Activated CD4-positive, alpha-beta T cell treated with anti-CD3 and anti-CD28 coated beads, Interleukin-2, Interleukin-4, amounts not matched to agents 100 ng/mL and 50 ng/mL, durations not matched to agents 16 hours and 8 hours (primary cell): ENCODE measurements around the gene TNS3.
"Not testable (repeated sequence)": the region's sequence is repeated elsewhere in the genome, so short reads cannot be mapped to it uniquely, and the experiment has no call there.

Experiments
- DNase-seq: peaks from one replicate; pipeline ENCODE4 v3.0.0-alpha.2; 2020; ENCODE audit warnings: low spot score

Gene TNS3

GRCh38 chr7:47602272-47603004 is 20.5 kb upstream of the TNS3 start:
- no peak for DNase-seq

GRCh38 chr7:47601881-47602249 is 20.0 kb upstream of the TNS3 start:
- DNase-seq = no peak

- DNase-seq = no peak
These were observed 19.4 kb upstream of the TNS3 start for GRCh38 chr7:47601119-47601880.

DNA sequence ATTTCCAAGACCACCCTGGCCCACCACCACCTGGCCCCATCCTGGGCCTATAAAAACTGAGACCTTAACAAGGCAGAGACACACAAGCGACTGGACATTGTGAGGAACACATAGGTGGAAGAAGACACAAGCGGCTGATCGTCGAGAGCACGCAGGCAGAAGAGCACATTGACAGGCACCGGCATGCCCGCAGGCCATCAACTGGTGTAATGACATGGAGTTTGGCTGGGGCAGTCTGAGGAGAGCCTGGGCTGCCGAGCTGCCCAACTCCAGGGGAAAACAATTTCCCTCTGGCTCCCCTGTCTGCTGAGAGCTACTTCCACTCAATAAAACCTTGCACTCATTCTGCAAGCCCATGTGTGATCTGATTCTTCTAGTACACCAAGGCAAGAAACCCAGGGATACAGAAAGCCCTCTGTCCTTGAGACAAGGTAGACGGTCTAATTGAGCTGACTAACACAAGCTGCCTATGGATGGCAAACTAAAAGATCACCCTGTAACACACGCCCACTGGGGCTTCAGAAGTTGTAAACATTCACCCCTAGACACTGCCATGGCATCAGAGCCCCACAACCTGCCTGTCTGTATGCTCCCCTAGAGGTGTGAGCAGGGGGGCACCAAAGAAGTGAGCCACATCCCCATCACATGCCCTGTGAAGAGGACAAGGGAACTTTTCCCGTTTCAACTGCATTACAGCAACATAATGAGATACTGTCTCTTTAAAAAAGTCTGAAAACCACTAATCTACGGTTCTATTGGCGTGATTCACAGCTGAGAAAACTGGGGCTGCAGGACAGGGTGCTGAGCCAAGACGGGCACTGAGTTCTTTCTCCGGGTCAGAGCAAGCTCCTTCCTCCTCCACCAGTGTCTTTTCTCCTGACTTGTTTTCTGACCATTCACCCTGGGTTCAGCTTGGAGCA is 18.5 kb upstream of the TNS3 start:
- DNase-seq = no peak

GRCh38 chr7:47597379-47597778 is 15.5 kb upstream of the TNS3 start:
- no peak for DNase-seq

DNA sequence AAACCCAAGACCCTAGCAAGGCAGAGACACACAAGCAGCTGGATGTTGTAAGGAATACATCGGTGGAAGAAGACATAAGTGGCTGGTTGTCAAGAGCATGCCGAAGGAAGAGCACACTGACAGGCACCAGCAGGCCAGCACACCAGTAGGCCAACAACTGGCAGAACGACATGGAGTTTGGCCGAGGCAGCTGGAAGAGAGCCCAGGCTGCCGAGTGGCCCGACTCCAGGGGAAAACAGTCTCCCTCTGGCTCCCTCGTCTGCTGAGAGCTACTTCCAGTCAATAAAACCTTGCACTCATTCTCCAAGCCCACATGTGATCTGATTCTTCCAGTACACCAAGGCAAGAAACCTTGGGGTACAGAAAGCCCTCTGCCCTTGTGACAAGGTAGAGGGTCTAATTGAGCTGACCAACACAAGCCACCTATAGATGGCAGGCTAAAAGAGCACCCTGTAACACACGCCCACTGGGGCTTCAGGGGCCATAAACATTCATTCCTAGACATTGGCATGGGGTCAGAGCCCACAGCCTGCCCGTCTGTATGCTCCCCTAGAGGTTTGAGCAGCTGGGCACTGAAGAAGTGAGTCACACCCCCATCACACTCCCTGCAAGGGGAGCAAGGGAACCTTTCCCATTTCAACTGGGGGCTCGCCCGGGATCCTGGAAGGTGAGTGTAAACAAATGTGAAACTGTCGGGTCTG is 14.7 kb upstream of the TNS3 start:
- DNase-seq = no peak

- no peak for DNase-seq
These were observed 12.5 kb upstream of the TNS3 start for GRCh38 chr7:47594406-47594805.

- no peak for DNase-seq
These were observed 10.0 kb upstream of the TNS3 start for GRCh38 chr7:47591655-47592572.

GRCh38 chr7:47591089-47591654 is 9.3 kb upstream of the TNS3 start:
- DNase-seq = no peak

DNA sequence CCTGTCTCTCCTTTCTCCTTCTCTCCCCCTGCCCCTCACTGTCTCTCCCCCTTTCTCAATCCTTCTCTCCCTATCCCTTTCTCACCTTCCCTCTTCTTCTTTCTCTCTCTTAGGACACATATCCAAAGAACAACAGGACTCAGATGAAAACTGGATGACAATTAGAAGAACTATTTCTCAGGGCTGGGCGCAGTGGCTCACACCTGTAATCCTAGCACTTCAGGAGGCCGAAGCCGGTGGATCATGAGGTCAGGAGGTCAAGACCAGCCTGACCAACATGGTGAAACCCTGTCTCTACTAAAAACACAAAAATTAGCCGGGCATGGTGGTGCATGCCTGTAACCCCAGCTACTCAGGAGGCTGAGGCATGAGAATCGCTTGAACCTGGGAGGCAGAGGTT is 8.3 kb upstream of the TNS3 start:
- not testable (repeated sequence) for DNase-seq

GRCh38 chr7:47588704-47589225 is 6.9 kb upstream of the TNS3 start:
- DNase-seq = no peak

- no peak for DNase-seq
These were observed 6.1 kb upstream of the TNS3 start for GRCh38 chr7:47587976-47588375.

GRCh38 chr7:47587351-47587750 is 5.4 kb upstream of the TNS3 start:
- DNase-seq = no peak

DNA sequence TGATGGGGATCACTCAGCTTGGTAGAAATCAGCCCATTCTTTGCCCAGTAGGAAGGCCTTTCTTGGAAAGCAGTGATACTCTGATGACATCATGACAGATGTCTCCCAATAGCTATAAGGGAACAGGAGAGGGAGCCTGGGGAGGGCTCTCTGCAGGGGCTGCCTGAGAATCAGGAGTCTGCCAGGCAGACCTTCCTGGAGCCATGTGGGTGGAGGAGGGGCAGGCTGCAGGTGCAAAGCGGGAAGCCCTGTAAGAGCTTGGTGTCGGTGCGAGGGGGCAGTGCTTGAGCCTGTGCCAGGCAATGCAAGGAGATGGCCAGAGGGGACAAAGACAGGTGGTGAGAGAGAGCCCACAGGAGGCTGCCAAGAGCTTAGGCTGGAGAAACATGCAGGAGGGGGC is 5.0 kb upstream of the TNS3 start:
- no peak for DNase-seq

GRCh38 chr7:47586161-47586670 is 4.3 kb upstream of the TNS3 start:
- DNase-seq = not testable (repeated sequence)

DNA sequence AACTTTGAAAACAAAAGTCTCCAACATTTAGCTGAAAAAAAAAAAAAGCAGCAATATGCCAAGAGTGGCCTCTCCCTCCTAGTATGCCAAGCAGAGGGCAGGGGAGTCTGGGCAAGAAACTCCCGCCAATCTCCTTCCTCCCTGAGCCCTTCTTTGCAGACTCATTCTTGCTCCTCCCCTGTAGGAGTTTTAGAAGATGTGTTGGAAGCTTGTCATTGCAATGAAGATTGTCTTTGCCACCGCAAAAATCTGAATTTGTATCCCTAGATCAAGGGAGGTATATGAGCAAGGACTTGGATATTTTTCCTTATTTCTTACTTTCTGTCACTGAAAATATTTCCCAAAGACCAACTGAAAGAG is 2.6 kb upstream of the TNS3 start:
- DNase-seq = no peak

- no peak for DNase-seq
These were observed 2.0 kb upstream of the TNS3 start for GRCh38 chr7:47583739-47584535.

DNA sequence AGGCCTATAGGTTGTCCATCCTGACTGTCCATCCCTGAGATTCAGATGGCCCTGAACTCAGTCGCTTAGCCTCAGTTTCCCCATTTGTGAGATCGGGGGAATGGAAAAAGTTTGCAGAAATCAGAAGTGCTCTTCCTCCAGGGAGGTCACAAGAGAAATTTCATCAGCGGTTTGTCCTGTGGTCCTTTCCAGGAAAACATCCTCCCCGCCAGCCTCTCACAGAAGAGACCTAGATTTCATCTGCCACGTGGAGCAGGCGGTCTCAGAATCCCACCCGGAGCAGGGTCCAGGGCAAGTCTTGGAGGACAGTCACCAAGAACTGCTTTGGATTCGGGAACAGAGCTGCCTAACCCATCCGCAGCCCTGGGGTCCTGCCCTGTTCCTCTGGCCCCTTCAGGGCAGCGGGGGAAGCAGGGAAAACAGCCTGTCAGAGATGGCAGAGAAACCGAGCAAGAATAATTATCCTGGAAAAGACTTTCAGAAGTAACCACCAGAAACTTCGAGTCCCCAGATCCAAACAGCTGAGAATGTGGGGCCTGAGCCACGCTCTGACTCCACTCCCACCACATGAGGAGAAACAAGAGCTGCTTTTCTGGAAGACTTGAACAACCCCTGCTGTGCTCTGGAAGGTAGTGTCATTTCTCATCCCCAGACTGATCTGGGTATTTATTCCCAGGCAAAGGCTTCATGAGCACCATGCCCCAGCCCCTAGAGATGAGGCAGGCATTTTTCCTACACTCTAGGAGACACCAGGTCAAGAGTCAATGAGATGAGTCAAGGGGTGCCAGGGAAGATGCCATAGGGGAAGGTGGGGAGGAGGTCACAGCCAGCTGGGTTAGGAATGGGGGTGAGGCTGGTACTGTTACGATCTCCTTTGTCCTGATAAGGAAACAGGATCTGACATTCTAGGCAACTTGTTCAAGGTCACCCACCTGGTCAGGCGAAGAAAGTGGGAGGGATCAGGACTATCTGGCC is 1.1 kb upstream of the TNS3 start:
- no peak for DNase-seq
